NAMALWA (cell line): ENCODE measurements around the gene NLGN1.
"Not testable (repeated sequence)": the region's sequence is repeated elsewhere in the genome, so short reads cannot be mapped to it uniquely, and the experiment has no call there.

Source experiments
- DNase-seq: peaks from one replicate; pipeline ENCODE4 v3.0.0-alpha.2; 2015; ENCODE audit warnings: low spot score

The NLGN1 gene

DNA sequence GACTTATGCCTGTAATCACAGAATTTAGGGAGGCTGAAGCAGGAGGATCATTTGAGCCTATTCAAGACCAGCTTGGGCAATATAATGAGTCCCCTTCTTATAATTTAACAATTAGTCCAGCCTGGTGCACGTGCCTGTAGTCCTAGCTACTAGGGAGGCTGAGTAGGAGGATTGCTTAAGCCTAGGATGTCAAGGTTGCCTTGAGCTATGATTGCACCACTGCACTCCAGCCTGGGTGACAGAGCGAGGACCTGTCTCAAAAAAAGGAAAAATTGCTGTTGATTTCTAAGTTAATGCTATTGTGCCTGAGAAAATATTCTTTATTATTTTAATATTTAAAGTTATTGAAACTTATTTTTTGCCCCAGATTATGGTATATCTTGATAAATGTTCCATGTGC is 159.0 kb downstream of the NLGN1 start:
- no peak for DNase-seq

DNA sequence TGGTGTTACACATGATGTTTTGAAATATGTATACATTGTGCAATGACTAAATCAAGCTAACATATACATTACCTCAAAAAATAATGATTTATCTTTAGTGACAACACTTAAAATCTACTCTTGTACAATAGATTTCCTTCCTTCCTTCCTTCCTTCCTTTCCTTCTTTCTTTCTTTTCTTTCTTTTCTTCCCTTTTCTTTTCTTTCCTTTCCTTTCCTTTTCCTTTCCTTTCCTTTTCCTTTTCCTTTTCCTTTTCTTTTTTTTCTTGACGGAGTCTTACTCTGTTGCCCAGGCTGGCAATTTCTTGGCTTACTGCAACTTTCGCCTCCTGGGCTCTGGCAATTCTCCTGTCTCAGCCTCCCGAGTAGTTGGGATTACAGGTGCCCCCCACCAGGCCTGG is 170.5 kb downstream of the NLGN1 start:
- DNase-seq, result no peak

DNA sequence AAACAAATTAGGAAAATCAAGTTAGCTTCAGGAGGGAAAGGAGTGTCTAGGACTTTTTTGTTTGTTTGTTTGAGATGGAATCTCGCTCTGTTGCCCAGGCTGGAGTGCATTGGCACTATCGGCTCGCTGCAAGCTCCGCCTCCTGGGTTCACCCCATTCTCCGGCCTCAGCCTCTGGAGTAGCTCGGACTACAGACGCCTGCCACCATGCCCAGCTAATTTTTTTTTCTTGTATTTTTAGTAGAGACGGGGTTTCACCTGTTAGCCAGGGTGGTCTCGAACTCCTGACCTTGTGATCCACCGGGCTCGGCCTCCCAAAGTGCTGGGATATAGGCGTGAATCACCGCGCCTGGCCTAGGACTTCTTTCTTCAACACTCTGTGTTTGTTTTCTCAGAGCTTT is 171.1 kb downstream of the NLGN1 start:
- DNase-seq, result no peak

DNA sequence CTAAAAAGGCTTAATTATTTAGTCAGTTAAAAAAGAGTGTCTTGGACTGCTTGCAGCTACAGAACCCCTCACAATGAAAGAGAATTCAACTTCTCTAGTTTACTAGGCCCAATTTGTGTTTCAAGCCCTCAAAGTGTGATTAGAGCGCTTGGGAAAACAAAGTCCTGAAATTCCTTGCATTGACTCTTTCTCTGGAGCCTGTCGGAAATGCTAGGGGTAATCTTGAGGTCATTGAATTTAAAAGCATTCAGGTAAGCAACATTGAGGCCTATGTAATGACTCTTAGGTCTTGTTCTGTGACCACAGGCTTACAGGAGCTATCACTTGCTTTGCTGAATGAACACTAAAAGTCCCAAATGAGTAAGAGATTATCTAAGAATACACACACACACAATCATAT is 186.0 kb downstream of the NLGN1 start:
- DNase-seq, result no peak

DNA sequence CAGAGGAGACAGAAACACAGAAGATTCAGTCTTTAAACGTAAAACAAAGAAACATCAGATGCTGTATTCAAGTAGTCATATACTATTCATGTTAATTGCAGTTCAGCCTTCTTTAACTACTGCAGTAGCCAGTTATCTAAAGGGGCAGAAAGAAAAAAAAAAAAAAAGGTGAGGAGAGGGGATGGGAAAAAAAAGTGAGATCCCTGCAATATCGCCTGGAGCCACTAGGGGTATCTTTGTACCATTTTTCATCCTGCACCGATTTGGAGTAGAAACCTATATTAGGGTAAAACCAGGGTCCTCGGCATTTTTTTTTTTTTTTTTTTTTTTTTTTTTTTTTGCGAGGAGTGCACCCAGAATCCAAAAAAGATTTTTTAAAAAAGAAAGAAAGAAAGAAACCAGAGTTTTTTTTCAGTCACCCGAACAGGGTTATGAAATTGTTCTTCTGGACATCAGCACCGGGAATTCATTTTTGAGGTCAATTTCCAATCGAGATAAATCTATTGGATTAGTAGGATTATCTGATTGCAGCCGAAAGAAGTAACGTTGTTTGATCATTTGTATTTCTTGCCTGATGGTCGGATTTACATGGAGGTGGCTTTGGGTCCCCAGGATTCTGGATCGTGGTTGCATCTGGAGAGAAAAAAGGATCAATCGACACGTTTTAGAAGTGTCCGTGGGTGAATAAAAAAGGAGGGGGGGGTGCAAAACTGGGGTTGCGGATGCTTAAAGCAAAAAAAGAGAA is 186.7 kb downstream of the NLGN1 start:
- DNase-seq, result peak; percentile 37

DNA sequence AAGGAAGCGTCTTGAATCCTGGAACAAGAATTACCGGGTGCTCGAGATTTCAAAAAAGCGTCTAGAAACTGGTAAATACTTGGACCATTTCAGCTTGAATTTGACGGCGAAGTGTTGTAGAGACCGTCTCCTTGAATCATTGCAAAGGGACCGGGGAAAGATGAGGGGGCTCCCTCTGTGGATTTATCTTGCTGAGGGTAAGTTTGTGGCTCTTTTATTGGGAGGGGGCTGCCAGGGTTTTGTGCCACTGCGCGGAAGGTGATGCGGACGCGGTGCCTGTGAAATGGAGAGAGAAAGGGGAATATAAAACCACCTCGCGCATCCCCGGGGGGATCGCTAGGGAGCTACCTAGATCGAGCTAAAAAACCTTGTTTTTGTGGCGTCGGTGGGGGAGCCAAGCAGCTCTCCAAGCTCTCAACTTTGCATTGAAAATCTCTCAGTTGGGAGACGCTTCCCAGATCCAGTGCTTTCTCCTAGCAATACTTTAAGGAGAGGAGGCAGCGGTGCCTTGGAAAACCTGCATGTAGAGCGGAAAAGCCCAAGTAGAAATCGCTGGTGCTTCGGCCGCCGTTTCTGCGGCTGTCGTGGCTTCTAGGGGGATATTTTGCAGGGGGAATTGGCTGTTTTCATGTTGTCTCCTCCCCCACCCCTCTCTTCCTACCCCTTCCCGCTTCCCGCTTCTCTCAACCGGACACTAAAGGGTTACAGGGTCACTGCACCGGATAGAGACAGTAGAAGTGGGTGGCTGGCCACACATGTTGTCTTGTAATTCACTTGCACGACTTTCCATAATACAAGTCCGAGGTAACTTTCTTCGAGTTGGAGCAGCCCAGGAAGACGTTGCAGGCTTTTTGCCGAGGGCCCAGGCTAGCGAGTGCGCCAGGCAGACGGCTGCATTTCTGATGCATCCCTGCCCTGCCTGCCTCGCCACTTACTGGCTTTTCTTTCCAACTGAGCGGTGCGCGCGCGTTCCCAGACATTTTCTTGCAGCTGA is 187.6 kb downstream of the NLGN1 start:
- no peak for DNase-seq

DNA sequence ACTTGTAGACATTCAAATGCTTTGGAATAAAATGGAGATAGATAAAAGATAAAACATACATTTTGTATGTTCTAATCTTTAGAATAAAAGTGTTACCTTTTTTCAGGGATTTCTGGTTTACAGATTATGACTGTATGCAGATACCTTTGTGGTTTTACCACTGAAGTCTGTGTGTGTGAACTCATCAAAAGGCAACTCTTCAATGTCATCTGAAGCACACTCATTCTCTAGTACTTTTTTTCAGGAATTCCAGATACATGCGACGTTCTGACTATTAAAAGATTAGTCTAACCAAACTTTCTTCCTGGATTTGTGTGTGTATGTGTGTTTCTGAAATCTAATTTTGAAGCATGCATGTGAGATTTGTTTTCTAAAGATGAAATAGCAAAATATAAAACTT is 188.6 kb downstream of the NLGN1 start:
- DNase-seq, result no peak

DNA sequence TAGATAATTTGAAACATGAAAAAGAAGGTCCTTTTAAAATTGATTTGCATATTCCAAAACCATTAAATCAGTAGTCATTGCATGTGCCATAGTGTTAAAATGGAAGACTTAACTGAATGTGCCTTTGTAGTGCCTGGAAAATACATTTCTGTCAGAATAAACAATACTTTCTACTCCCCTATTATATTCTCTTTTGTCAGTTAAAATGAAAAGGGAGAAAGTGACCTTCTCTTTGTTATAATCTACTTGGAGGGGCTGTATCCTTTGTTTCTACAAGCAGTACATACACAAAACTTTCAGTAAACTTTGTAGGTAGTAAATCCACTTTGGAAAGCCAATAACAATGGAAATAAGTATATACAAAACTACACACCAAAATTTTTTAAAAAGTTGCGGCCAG is 189.5 kb downstream of the NLGN1 start:
- no peak for DNase-seq

DNA sequence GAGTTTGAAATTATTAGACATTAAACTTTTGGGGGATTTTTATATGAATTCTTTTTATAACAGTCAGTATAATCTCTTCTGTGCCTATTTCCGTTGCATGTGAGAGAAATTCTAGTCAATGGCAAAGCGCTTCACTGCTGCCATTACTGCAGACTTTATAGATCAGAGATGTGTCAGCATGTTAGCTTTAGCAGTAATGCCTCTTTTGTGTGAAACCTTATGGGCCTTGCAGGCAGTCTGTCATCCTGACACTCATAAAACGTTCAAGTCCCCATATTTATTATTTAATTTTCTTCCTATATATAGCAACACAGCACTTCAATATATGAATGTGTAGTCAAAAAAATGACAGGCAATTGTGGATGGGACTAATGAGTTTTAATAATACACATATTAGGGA is 191.0 kb downstream of the NLGN1 start:
- DNase-seq, result no peak

DNA sequence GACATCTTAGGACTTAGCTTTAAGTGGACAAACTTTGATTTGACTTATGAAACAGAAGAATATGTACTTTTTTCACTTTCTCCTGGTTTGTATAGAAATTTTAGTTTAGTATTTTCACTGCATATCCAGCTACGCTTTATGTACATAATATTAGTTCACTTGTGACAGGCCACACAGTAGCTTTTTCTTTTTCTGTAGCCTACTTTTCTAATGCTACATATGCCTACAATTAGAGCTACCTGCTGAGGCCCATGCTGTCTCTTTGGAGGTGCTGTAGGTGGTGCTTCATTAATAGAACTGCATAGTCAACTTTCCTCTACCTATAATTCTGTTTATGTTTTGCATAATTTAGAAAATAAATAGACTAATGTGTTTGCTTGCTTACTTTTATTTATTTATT is 191.6 kb downstream of the NLGN1 start:
- no peak for DNase-seq

DNA sequence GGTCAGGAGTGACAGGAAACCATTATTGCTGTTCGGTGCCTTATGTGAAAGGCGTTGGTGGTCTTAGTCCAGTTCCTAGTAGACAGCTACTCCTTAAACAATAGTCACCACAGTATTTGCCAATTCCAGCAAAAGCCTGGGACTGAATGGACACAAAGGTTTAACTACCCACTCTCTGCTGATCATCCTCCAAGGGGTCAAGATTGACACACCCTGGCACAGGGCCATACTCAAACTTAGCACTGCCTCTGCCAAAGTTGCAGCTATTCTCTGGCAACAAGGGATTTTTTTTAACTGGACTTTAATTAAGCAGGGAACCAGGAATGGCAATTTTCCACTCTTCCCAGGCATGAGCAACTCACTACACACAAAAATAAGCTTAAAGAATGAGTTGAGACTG is 193.9 kb downstream of the NLGN1 start:
- no peak for DNase-seq

DNA sequence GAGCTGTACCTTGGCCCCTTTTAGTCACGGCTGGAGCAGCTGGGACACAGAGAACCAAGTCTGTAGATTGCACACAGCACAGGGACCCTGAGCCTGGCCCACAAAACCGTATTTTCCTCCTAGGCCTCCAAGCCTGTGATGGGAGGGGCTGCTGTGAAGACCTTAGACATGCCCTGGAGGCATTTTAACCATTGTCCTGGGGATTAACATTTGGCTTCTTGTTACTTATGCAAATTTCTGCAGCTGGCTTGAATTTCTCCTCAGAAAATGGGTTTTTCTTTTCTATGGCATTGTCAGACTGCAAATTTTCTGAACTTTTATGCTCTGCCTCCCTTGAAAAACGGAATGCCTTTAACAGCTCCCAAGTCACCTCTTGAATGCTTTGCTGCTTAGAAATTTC is 197.3 kb downstream of the NLGN1 start:
- not testable (repeated sequence) for DNase-seq

DNA sequence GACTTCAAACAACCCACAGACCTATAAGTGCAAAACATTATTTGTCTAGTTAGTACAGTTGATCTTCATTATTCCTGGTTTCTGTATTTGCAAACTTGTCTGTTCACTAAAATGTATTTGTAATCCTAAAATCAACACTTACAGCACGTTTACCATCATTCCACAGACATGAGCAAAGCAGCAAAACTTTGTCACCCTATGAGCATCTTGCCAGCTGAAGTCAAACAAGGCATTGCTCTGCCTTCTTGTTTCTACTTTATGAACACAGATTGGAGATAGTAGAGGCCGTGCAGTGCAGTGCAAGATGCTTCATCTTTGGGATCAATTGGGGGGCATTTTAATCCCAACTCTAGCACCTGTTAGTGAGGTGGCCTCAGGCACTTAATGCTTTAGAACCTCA is 202.1 kb downstream of the NLGN1 start:
- no peak for DNase-seq

DNA sequence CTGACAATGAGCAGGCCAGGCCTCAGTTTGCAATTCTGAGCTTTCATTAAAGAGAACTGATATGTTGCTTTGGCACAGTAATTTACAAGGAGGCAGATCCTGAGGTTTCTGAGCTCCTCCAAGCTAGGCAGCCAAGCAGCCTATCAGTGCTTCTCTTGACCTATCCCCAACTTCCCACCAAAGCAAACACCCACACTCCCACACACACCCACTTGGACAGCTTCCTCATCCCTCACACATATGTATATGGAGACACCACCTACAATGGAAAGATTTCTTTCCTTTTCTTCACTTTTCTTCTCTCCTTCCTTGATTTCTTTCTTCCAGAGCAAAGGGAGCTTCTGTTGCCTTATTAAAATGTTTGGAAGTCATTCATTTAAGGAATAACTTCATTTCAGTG is 217.0 kb downstream of the NLGN1 start:
- no peak for DNase-seq

DNA sequence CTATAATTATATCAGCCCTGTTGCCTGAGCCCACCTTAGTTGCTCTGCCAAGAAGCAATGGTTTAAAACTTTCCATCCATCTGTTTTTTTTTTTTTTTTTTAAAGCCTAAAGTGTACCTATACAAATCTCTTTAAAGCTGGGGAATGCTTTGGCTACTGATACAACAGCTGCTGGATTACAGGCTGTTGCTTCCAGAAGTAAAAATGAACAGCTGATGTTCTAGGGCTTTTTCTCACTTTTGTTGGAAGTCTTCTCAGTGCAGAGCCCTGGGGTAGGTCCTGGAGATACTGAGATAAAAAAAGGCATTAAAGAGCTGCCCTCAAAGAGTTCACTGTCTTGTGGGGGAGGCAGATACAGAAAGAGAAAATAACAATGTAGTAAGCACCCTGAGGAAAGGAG is 218.1 kb downstream of the NLGN1 start:
- no peak for DNase-seq

DNA sequence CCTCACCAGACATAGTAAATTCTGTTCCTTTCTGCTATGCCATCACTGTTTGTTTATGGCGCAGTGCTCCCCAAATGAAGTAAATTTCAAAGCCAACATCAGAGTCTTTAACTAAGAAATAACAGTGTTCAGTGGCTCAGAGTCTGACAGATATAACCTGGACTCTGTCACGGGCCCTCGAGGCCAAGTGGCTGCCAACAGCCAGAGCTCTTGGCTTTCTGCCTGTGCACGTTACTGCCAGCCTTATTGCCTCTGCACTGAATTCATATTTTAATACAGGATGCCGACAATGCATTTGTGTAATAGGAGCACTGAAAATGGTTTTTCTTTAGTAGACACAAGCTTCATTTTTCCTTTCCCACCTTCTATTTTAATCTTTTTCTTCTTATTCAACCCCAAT is 219.9 kb downstream of the NLGN1 start:
- no peak for DNase-seq

DNA sequence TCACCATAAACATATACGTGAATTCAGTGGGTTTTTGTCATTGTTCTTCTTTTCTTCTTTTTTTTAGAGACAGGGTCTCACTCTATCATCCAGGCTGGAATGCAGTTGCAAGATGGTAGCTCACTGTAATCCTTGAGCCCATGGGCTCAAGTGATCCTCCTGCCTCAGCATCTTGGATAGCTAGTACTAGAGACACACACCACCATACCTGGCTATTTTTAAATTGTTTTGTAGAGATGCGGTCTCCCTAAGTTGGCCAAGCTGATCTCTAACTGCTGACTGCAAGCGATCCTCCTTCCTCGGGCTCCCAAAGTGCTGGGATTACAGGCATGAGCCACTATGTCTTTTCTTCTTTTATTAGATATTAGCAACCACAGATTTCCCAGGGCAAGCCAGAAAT is 220.6 kb downstream of the NLGN1 start:
- DNase-seq, result no peak

DNA sequence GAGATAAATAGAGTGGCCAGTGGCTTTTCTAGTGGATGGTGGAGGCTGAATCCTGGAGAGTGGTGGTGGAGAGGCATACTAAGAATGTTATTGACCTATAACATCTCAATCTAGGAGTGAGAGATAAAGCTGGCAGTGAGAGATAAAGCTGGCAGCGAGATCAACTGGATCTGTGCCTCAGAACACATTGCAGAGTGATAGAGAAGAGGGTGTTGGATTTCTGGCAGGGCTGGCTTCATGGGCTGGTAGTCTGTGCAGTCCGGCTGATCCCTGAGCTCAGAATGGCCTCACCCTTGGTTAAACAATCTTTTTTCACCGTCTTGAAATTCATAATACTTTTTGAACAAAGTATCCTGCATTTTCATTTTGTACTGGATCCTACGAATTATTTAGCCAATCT is 221.2 kb downstream of the NLGN1 start:
- no peak for DNase-seq

DNA sequence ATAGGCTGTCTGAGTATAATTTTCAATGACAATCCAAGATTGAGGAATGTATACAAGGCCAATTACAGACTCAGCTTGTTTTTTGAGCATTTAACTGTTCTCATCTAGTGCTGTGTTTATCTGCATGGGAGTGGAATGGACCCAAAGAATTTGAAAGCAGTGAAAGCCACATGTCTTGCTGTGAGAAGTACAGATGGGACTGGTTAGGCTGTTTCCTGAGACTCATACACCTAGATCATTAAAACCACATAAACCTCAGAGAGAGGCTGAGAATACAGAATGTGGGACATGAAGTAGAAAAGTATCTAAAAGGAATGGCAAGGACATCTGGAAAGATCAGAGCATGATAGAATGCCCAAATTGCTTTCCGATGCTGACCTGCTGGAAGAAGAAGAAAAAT is 224.6 kb downstream of the NLGN1 start:
- no peak for DNase-seq

DNA sequence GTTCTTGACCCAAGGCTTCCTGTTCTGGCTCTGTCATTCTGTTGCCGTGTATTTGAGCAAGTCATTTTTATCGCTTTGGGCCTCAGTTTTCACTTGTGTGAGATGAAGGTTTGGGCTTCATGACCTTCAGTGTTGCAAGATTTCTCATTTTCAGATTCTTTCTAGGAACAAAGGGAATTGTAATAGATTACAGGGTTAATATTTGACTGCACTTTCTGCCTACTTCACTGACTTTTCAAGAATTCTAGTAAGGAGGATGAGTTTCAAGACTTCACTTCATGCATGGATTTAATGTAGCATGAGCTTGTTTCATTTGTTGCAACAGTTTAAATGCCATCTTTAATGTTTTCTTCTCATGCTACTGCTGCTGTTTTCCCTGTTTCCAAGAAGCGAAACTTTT is 226.5 kb downstream of the NLGN1 start:
- DNase-seq, result no peak

DNA sequence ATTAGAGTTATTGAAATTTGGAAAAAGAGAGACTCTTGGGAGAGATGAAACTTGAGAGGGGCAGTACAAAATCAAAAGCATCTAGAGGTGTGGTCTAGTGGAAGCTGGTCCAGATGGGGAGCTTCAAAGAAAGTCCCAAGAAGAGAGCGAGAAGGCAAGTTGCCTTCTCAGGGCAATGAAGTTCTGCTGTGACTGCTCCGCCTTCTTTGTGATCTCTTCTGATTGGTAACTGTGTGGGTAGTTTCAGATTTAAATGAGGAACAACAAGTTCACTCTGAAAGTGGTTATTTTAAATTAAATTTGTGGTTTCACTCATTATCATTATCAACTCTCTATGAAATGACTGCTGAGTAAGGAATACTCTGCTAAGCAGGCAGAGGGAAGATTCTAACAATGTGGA is 233.3 kb downstream of the NLGN1 start:
- DNase-seq, result peak; percentile 9

DNA sequence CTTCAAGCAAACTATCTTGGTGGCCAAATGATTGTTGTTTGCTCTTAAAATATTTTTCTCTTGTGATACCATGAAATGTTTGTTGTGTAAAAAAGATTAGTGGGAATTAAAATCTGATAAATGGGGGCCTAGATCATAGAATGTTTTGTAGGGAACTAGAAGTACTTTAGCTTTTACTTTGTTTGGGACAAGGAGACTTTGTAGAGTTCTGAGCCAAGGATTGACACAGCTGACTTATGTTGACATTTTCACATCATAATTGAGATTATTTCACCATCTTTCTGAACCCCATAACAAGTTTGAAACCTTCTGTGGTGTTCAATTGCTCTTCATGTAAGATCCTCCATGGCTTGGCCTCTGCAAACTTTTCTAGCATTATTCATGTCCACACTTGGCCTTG is 235.4 kb downstream of the NLGN1 start:
- DNase-seq, result no peak

DNA sequence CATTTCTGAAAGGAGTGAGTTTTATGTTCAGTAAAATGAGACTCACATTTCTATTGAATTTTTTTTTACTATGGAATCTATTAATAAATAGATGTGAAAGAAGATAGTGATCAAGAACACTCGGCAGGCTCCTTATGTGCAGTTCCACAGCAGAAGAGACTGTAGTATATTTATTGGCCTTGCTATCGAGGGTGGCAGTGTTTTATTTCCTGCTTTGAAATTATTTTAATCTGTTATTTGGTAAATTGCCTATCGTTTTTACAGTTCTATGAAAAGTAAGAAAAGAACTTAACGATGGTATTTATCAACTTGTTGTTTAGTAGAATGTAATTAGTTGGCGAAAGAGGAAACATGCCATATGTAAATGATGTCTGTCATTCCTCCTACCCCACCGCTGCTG is 238.3 kb downstream of the NLGN1 start:
- DNase-seq, result no peak
